Measurements from ENCODE around the gene COL7A1. TPM values are rescaled to one million over a fixed set of nuclear protein-coding genes. Genes with fewer than 3 reads are reported as not detected.

Gene COL7A1
- total RNA-seq, 1 experiment from 2014 or later: 5.2 TPM

DNA sequence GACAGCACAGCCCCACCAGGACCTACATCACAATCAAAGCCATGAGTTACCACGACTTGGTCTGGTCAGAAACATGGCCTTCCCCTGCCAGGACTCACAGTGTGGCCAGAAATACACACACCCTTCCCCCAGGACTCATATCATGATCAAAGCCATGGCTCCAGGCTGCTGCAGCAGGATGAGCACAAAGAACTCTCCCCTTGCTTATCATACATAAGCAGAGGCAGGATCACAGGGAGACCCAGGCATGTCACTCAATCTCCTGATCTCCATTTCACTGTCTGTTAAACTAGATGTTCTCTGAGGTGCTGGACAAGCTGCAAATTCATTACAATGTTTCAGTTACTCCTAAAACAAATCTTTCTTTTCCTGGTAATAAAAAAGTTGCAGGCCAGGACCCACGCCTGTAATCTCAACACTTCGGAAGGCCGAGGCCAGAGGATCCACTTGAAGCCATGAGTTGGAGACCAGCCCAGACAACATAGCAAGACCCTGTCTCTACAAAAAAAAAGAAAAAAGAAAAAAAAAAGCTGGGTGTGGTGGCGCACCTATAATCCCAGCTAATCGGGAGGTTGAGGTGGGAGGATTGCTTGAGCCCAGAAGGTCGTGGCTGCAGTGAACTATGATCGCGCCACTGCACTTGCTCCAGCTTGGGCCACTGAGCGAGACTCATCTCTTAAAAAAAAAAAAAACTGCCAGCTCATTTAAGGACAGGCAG is 39.7 kb downstream of the COL7A1 start:
- peak in 1 of 2 experiments; percentile 22 for DNase-seq
- no peaks in the 10 kb centered on the region for H3K27me3 ChIP-seq (replicated peaks; ENCODE audit: control insufficient read depth, insufficient read depth, low read length)
- no peaks in the 10 kb centered on the region for H3K27me3 Mint-ChIP-seq (ENCODE audit: insufficient read depth, unreplicated experiment)
- H3K9me3 Mint-ChIP-seq (ENCODE audit: unreplicated experiment): no peaks in the 10 kb centered on the region
- no peaks in the 10 kb centered on the region for H3K9me3 ChIP-seq
- intact Hi-C loops (cut with micrococcal nuclease; ENCODE audit: unreplicated experiment): loop anchor here (5.0 kb wide), 2 partner anchors 107 to 368 kb away; partner anchors contain the start of genes CDC25A and CELSR3
- H3K4me3 Mint-ChIP-seq (ENCODE audit: unreplicated experiment): peak overlapping the region; percentile 81
- H3K36me3 Mint-ChIP-seq (ENCODE audit: insufficient read depth, unreplicated experiment): peaks cover 8% of the 10 kb centered on the region
- TF ChIP-seq, protein P1, sequence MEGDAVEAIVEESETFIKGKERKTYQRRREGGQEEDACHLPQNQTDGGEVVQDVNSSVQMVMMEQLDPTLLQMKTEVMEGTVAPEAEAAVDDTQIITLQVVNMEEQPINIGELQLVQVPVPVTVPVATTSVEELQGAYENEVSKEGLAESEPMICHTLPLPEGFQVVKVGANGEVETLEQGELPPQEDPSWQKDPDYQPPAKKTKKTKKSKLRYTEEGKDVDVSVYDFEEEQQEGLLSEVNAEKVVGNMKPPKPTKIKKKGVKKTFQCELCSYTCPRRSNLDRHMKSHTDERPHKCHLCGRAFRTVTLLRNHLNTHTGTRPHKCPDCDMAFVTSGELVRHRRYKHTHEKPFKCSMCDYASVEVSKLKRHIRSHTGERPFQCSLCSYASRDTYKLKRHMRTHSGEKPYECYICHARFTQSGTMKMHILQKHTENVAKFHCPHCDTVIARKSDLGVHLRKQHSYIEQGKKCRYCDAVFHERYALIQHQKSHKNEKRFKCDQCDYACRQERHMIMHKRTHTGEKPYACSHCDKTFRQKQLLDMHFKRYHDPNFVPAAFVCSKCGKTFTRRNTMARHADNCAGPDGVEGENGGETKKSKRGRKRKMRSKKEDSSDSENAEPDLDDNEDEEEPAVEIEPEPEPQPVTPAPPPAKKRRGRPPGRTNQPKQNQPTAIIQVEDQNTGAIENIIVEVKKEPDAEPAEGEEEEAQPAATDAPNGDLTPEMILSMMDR (IDR thresholded peaks at IDR 0.05; ENCODE audit: insufficient read depth in 1 of 2, low read depth in 1 of 2, low read length in 1 of 2, severe bottlenecking in 1 of 2, unreplicated experiment in 1 of 2): no peak
- peak overlapping the region; percentile 62 for H3K4me3 ChIP-seq (ENCODE audit: low read depth, low read length)
- ChIA-PET CTCF (interaction anchor here (2.3 kb wide), 1 partner anchor 82 kb away, joined by 23 read pairs; no protein-coding TSS in a partner anchor), POLR2A (no interaction called here)
- H3K4me1 Mint-ChIP-seq (ENCODE audit: low read depth, unreplicated experiment): peaks cover 22% of the 10 kb centered on the region
- H3K4me1 ChIP-seq: peaks cover 32% of the 10 kb centered on the region
- H3K36me3 ChIP-seq (ENCODE audit: control insufficient read depth, insufficient read depth, low read length): no peaks in the 10 kb centered on the region
- BruUV-seq (replicated peaks): TSS peak; percentile 37
- H3K27ac Mint-ChIP-seq (ENCODE audit: unreplicated experiment): peak overlapping the region; percentile 64

DNA sequence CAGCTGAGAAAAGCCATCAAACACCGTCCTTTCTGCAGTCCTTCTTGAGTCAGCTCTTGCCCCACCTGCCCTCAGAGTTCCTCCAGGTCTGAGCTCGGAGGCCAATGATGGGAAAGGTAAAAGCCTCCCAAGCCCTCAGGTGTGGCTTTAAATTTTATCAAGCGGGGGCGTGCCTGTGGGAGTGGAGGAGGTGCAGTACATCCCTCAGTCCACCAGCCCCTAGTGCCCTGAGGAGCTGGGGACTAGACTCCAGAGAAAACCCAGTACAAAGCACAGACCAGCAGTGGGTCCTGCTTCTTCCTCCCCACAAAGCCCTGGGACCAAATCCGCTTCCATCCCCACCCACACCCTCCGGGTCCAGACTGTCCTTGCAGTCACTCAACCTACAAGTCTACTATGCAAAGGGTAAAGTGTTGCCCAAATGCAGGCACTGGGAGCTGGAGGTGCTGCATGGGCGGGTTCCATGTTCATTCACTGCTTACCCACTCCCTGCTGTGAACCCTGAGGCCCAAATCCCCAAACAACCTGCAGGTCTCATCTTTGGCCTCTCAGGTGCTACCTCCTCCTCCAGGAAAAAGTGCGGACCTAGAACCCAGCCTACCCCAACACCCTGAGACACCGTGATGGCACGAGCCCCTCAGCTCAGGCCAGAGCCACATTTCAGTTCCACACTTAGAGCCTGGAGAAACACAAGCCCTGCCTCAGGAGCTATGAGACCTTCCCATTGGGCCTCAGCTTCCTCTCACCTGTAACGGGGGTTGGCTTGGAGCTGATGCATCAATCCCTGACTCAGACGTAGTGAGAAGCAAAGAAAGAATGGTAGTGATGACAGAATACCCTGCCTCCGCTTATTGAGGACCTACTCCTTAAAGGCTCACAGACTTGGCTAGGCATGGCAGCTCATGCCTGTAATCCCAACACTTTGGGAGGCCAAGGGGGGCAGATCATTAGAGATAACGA is 41.0 kb downstream of the COL7A1 start:
- ChIA-PET CTCF (interaction anchor here (0.5 to 1.5 kb wide), 2 partner anchors 153 to 439 kb away, joined by 3 to 6 read pairs; no protein-coding TSS in a partner anchor), POLR2A (interaction anchor here (0.6 kb wide), 1 partner anchor 82 kb away, joined by 4 read pairs; no protein-coding TSS in a partner anchor)
- TF ChIP-seq, protein P1 (IDR thresholded peaks at IDR 0.05; ENCODE audit: insufficient read depth in 1 of 2, low read depth in 1 of 2, low read length in 1 of 2, severe bottlenecking in 1 of 2, unreplicated experiment in 1 of 2): no peak
- DNase-seq: no peak
- no peaks in the 10 kb centered on the region for H3K27me3 ChIP-seq (replicated peaks; ENCODE audit: control insufficient read depth, insufficient read depth, low read length)
- H3K9me3 ChIP-seq: no peaks in the 10 kb centered on the region
- intact Hi-C loops (cut with micrococcal nuclease; ENCODE audit: unreplicated experiment): no loop called here
- H3K36me3 ChIP-seq (ENCODE audit: control insufficient read depth, insufficient read depth, low read length): no peaks in the 10 kb centered on the region; the same call in 1 of the 2 replicates
- peaks cover 32% of the 10 kb centered on the region for H3K4me1 ChIP-seq
- H3K4me3 ChIP-seq (ENCODE audit: low read depth, low read length): 0 out of 2 replicates have a peak overlapping the region, but pooled peaks have one; percentile 13
- Mint-ChIP-seq H3K4me1 (ENCODE audit: low read depth, unreplicated experiment) (peaks cover 22% of the 10 kb centered on the region), H3K4me3 (ENCODE audit: unreplicated experiment) (no peak overlapping the region), H3K27ac (ENCODE audit: unreplicated experiment) (no peak overlapping the region), H3K27me3 (ENCODE audit: insufficient read depth, unreplicated experiment) (no peaks in the 10 kb centered on the region), H3K36me3 (ENCODE audit: insufficient read depth, unreplicated experiment) (peaks cover 8% of the 10 kb centered on the region), H3K9me3 (ENCODE audit: unreplicated experiment) (no peaks in the 10 kb centered on the region)
- no TSS peak for BruUV-seq (replicated peaks)

DNA sequence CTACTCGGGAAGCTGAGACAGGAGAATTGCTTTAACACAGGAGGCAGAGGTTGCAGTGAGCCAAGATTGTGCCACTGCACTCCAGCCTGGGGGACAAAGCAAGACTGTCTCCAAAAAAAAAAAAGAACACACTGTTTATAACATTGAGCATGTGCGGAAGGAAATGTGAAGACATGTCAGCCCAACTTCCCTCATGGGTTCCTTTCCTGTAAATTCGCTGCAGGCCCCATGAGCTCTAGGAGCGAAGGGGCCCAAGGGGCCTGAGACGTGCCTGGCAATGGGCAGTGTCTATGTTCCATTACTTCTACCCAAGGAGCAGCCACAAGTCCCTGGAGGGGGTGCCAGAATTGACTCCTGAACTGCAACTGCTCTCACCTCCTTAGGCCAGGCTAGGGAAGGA is 41.8 kb downstream of the COL7A1 start:
- CTCF ChIA-PET: interaction anchor here (1.5 kb wide), 1 partner anchor 153 kb away, joined by 3 read pairs; no protein-coding TSS in a partner anchor
- H3K4me3 Mint-ChIP-seq (ENCODE audit: unreplicated experiment): no peak overlapping the region

More for the DNA sequence above, 41.8 kb downstream of the COL7A1 start:
- Histone ChIP-seq H3K4me1 (peaks cover 28% of the 10 kb centered on the region), H3K9me3 (no peaks in the 10 kb centered on the region), H3K4me3 (ENCODE audit: low read depth, low read length) (no peak overlapping the region), H3K27me3 (replicated peaks; ENCODE audit: control insufficient read depth, insufficient read depth, low read length) (no peaks in the 10 kb centered on the region), H3K36me3 (ENCODE audit: control insufficient read depth, insufficient read depth, low read length) (no peaks in the 10 kb centered on the region; the same call in 1 of the 2 replicates)
- Mint-ChIP-seq H3K4me1 (ENCODE audit: low read depth, unreplicated experiment) (peaks cover 17% of the 10 kb centered on the region), H3K9me3 (ENCODE audit: unreplicated experiment) (no peaks in the 10 kb centered on the region), H3K36me3 (ENCODE audit: insufficient read depth, unreplicated experiment) (peaks cover 14% of the 10 kb centered on the region), H3K27me3 (ENCODE audit: insufficient read depth, unreplicated experiment) (no peaks in the 10 kb centered on the region), H3K27ac (ENCODE audit: unreplicated experiment) (peak overlapping the region; percentile 79)
- BruUV-seq (replicated peaks): no TSS peak
- DNase-seq: no peak
- intact Hi-C loops (cut with micrococcal nuclease; ENCODE audit: unreplicated experiment): no loop called here
- POLR2A ChIA-PET: no interaction called here
- TF ChIP-seq, protein P1 (IDR thresholded peaks at IDR 0.05; ENCODE audit: insufficient read depth in 1 of 2, low read depth in 1 of 2, low read length in 1 of 2, severe bottlenecking in 1 of 2, unreplicated experiment in 1 of 2): no peak

Data from Caco-2 (cell line).